HepG2 (cell line): ENCODE results near the gene KBTBD13. TPM values are rescaled to one million over a fixed set of nuclear protein-coding genes. Genes with fewer than 3 reads are reported as not detected.
A peak's percentile ranks its signal among the peaks of the same experiment; 100 is the strongest.

Experiments
- ATAC-seq: fragments of 200-7000 bp; cut with Tn5 transposase; 3 replicates; pipeline ENCODE4 v1.9.1; 2020; ENCODE audit warnings: mild to moderate bottlenecking, moderate library complexity
- BruUV-seq: library from RNA; stranded (reverse); fragments of 400-500 nt; replicated peaks from 2 replicates; lab custom pipeline; 2021; lab: Mats Ljungman, UMichigan
- CTCF ChIA-PET: fragments of 300-600 bp; formaldehyde crosslinking; extraction: SDS; loops from one replicate; lab custom pipeline; 2021; ENCODE audit warnings: low total read pairs, inconsistent platforms, low intra/inter-chr PET ratio; lab: Yijun Ruan, JAX
- POLR2A ChIA-PET: fragments of 350-600 bp; sonication (Branson Sonifier 250); formaldehyde crosslinking; loops from one replicate; lab custom pipeline; 2020; ENCODE audit warnings: antibody characterized with exemption, inconsistent platforms; lab: Yijun Ruan, JAX
- DNase-seq: peaks from one replicate; pipeline ENCODE4 v3.0.0-alpha.2; 2015; ENCODE audit warnings: low spot score
- FAIRE-seq: peaks from 3 replicates; lab custom pipeline; 2011; peaks lifted over from hg19 to GRCh38; lab: Jason Lieb, UNC
- H2AFZ ChIP-seq: one replicate; pipeline ENCODE4 v1.6.1; 2011; ENCODE audit warnings: low read length, inconsistent platforms
- H3K27ac ChIP-seq: fragments of 300-600 bp; 3 replicates; pipeline ENCODE4 v1.8.0; 2011; ENCODE audit warnings: mixed run types, mild to moderate bottlenecking, mixed read lengths, low read length, inconsistent platforms; ENCODE audit not compliant: insufficient read depth; ENCODE audit errors: extremely low read length
- H3K27me3 ChIP-seq, 2 experiments: fragments of 200-600 bp in 1 of 2; 2 replicates in 1 of 2; 3 replicates in 1 of 2; pipeline versions ENCODE4 v1.6.0 to v1.8.0; 2011; ENCODE audit warnings: low read length in 2 of 2, mild to moderate bottlenecking in 2 of 2, moderate library complexity in 2 of 2, inconsistent platforms in 1 of 2; ENCODE audit not compliant: insufficient read depth in 2 of 2, control insufficient read depth in 1 of 2
- H3K36me3 ChIP-seq, 2 experiments: fragments of 200-600 bp in 1 of 2; replicated peaks in 1 of 2; 2 replicates in 1 of 2; 3 replicates in 1 of 2; pipeline versions ENCODE4 v1.5.1 to v1.8.0; 2011; ENCODE audit warnings: low read length in 2 of 2, inconsistent platforms in 1 of 2; ENCODE audit not compliant: insufficient read depth in 2 of 2, control insufficient read depth in 1 of 2
- H3K4me1 ChIP-seq: 2 replicates; pipeline ENCODE4 v1.5.1; 2012; ENCODE audit warnings: low read length, inconsistent platforms; ENCODE audit not compliant: insufficient read depth
- H3K4me2 ChIP-seq: 2 replicates; pipeline ENCODE4 v1.6.0; 2011; ENCODE audit warnings: low read depth, low read length, inconsistent platforms
- H3K4me3 ChIP-seq, 3 experiments: fragments of 200-600 bp in 1 of 3; sonication (generic), shearing (Covaris generic) in 1 of 3; replicated peaks in 1 of 3; 2 replicates each; pipeline ENCODE4 v1.5.1; 2011 to 2016; ENCODE audit warnings: low read length in 3 of 3, inconsistent platforms in 2 of 3, low read depth in 2 of 3, mild to moderate bottlenecking in 2 of 3, control low read depth in 1 of 3, mixed read lengths in 1 of 3; ENCODE audit not compliant: insufficient read depth in 1 of 3
- H3K79me2 ChIP-seq: one replicate; pipeline ENCODE4 v1.6.1; 2011; ENCODE audit warnings: low read length, inconsistent platforms; ENCODE audit not compliant: insufficient read depth
- H3K9ac ChIP-seq: 2 replicates; pipeline ENCODE4 v1.6.0; 2011; ENCODE audit warnings: mild to moderate bottlenecking, low read depth, low read length, inconsistent platforms; ENCODE audit not compliant: insufficient read depth
- H3K9me3 ChIP-seq: 2 replicates; pipeline ENCODE4 v1.5.1; 2012; ENCODE audit warnings: mild to moderate bottlenecking, low read length
- H4K20me1 ChIP-seq: 2 replicates; pipeline ENCODE4 v1.6.0; 2011; ENCODE audit warnings: inconsistent platforms, mild to moderate bottlenecking, low read length, moderate library complexity; ENCODE audit not compliant: insufficient read depth
- CTCF ChIP-seq: sonication (generic); formaldehyde crosslinking; IDR thresholded peaks from 2 replicates; pipeline ENCODE4 v1.5.0; 2020; ENCODE audit warnings: mild to moderate bottlenecking, missing genetic modification reagents, moderate library complexity
- FOSL2 ChIP-seq: sonication (generic); formaldehyde crosslinking; IDR thresholded peaks from 2 replicates; pipeline ENCODE4 v1.4.0; 2020; ENCODE audit warnings: missing genetic modification reagents
- GMEB2 ChIP-seq: IDR thresholded peaks from 2 replicates; pipeline ENCODE4 v1.6.1; 2016; ENCODE audit warnings: missing biosample characterization, missing genetic modification reagents, low read depth
- HMGXB4 ChIP-seq, 2 experiments: sonication (generic) in 1 of 2; formaldehyde crosslinking in 1 of 2; IDR thresholded peaks; 2 replicates each; pipeline versions ENCODE4 v1.4.0 to v1.6.1; 2018 to 2020; ENCODE audit warnings: missing genetic modification reagents in 2 of 2, borderline replicate concordance in 1 of 2, low read depth in 1 of 2, mild to moderate bottlenecking in 1 of 2, missing biosample characterization in 1 of 2
- NFKBIZ ChIP-seq: IDR thresholded peaks from 2 replicates; pipeline ENCODE4 v1.6.1; 2018; ENCODE audit warnings: missing genetic modification reagents, missing compliant biosample characterization
- RAD21 ChIP-seq: fragments of 450-650 bp; formaldehyde crosslinking; IDR thresholded peaks from 2 replicates; pipeline ENCODE4 v1.5.0; 2020; ENCODE audit warnings: mild to moderate bottlenecking
- STAG1 ChIP-seq: sonication (generic); formaldehyde crosslinking; IDR thresholded peaks from 2 replicates; pipeline ENCODE4 v1.4.0; 2020; ENCODE audit warnings: missing genetic modification reagents
- TAF15 ChIP-seq: fragments of 200-400 bp; formaldehyde crosslinking; IDR thresholded peaks from one replicate; pipeline ENCODE4 v1.6.1; 2018; ENCODE audit warnings: mild to moderate bottlenecking, low read depth, low read length; ENCODE audit not compliant: poor library complexity, severe bottlenecking
- TEAD2 ChIP-seq: sonication (generic); formaldehyde crosslinking; IDR thresholded peaks from 2 replicates; pipeline ENCODE4 v1.9.0; 2021; ENCODE audit warnings: missing genetic modification reagents
- ZNF136 ChIP-seq: sonication (generic); formaldehyde crosslinking; IDR thresholded peaks from 2 replicates; pipeline ENCODE4 v1.8.1; 2022; ENCODE audit warnings: low read depth, mild to moderate bottlenecking, moderate library complexity, missing genetic modification reagents
- ZNF296 ChIP-seq: sonication (generic); formaldehyde crosslinking; conservative IDR thresholded peaks from 2 replicates; pipeline ENCODE4 v1.5.0; 2020; ENCODE audit warnings: mild to moderate bottlenecking, missing genetic modification reagents
- ZNF574 ChIP-seq: sonication (generic); formaldehyde crosslinking; IDR thresholded peaks from 2 replicates; pipeline ENCODE4 v1.4.0; 2020; ENCODE audit warnings: missing genetic modification reagents
- ZNF768 ChIP-seq: sonication (generic); formaldehyde crosslinking; IDR thresholded peaks from 2 replicates; pipeline ENCODE4 v1.4.0; 2020; ENCODE audit warnings: missing genetic modification reagents
- ZNF782 ChIP-seq: sonication (generic); formaldehyde crosslinking; IDR thresholded peaks from 2 replicates; pipeline ENCODE4 v1.4.0; 2020; ENCODE audit warnings: missing genetic modification reagents, mild to moderate bottlenecking, borderline replicate concordance
- WGBS: methylation state at CpG from one replicate; pipeline ENCODE4 v1.1.6; 2017; ENCODE audit warnings: low lambda C conversion rate; 5-methylcytosine and 5-hydroxymethylcytosine counted together
- in situ Hi-C: cut with HindIII; loops from 2 replicates; pipeline ENCODE4 v1.10.0; 2017; ENCODE audit warnings: low pct_unique_long_range_greater_than_20kb; ENCODE audit not compliant: extremely low pct_ligation_motif_present
- intact Hi-C: fragments of 100-400 bp; cut with micrococcal nuclease; formaldehyde crosslinking; loops from one replicate; pipeline ENCODE4 v1.10.0; 2022; ENCODE audit not compliant: unreplicated experiment
- polyA plus RNA-seq, 8 experiments: library from polyadenylated mRNA; depleted of rRNA in 3 of 8; stranded (reverse) in 7 of 8; unstranded in 1 of 8; fragments of >200 nt; fragmentation: Illumina TruSeq in 4 of 8; extraction: Trizol in 4 of 8; gene quantifications; 2 replicates each; pipeline versions ENCODE4 v1.2.1 to v1.2.3, GENCODE V29; 2011 to 2016; ENCODE audit warnings: low read depth in 4 of 8, missing spikeins in 1 of 8, mixed read lengths in 1 of 8; ENCODE audit not compliant: insufficient read depth in 1 of 8
- total RNA-seq, 5 experiments: library from RNA; depleted of rRNA; stranded (reverse); fragments of >200 nt; fragmentation: Illumina TruSeq; extraction: Trizol; gene quantifications; 2 replicates each; pipeline ENCODE4 v1.2.3, GENCODE V29; 2016; ENCODE audit warnings: low read depth in 1 of 5

Gene KBTBD13
- total and polyA plus RNA-seq, 2 of the 13 experiments (the other 11 are each of a cell fraction or from before 2014, with no cell fraction given), result not detected

- no peaks in the 10 kb centered on the region for H3K9me3 ChIP-seq
- no peak overlapping the region for H2AFZ ChIP-seq
- ATAC-seq (peak; percentile 76), DNase-seq (peak; percentile 72), FAIRE-seq (no peak)
- CTCF ChIA-PET, result interaction anchor here (2.2 to 6.7 kb wide), 3 partner anchors 16 to 53 kb away, joined by 10 to 54 read pairs (median 34); no protein-coding TSS in a partner anchor
- WGBS, result 44% methylated on average over 6 of the region's 6 CpGs
- intact Hi-C loops (loop anchor here (1.0 kb wide), 2 partner anchors 29 to 53 kb away; no protein-coding TSS in a partner anchor), in situ Hi-C loops (loop anchor here (5.0 to 10.0 kb wide), 2 partner anchors 34 to 51 kb away; no protein-coding TSS in a partner anchor)
- no peak overlapping the region; a peak in 1 of 6 replicates for H3K4me3 ChIP-seq
- no peak overlapping the region for H3K27ac ChIP-seq
- peaks cover 0 to 21% of the 10 kb centered on the region in 2 experiments; a peak in 2 of 5 replicates for H3K27me3 ChIP-seq
- peaks cover 96% of the 10 kb centered on the region for H3K4me1 ChIP-seq
- POLR2A ChIA-PET, result interaction anchor here (1.9 to 4.0 kb wide), 2 partner anchors 30 to 52 kb away, joined by 7 to 27 read pairs; no protein-coding TSS in a partner anchor
- no peaks in the 10 kb centered on the region for H4K20me1 ChIP-seq
- BruUV-seq, result no TSS peak
- no peaks in the 10 kb centered on the region for H3K36me3 ChIP-seq
- H3K79me2 ChIP-seq, result no peaks in the 10 kb centered on the region
- H3K9ac ChIP-seq, result no peak overlapping the region
- H3K4me2 ChIP-seq, result peak overlapping the region; percentile 89
- TF ChIP-seq GMEB2 (CRISPR knock-in tag), result no peak
- TF ChIP-seq ZNF574 (CRISPR knock-in tag), result peak; percentile 68
- TF ChIP-seq TEAD2 (CRISPR knock-in tag), result no peak
- TF ChIP-seq NFKBIZ (CRISPR knock-in tag), result 0 out of 2 replicates have a peak, but pooled peaks have one; percentile 25
- TF ChIP-seq FOSL2 (CRISPR knock-in tag), result peak; percentile 6; the same call in 1 of the 2 replicates
- peak; percentile 64 for TF ChIP-seq STAG1 (CRISPR knock-in tag)
- peak; percentile 60 for TF ChIP-seq RAD21 (CRISPR knock-in tag)
- TF ChIP-seq TAF15, result no peak
- TF ChIP-seq HMGXB4 (CRISPR knock-in tag; IDR thresholded peaks at IDR 0.05; ENCODE audit: borderline replicate concordance in 1 of 2, low read depth in 1 of 2), result peak in 1 of 2 experiments; percentile 35; a peak in 1 of 4 replicates
- TF ChIP-seq ZNF296 (CRISPR knock-in tag), result no peak
- no peak for TF ChIP-seq ZNF136 (CRISPR knock-in tag)
- TF ChIP-seq ZNF768, result peak; percentile 88
- TF ChIP-seq ZNF782 (CRISPR knock-in tag), result 0 out of 2 replicates have a peak, but pooled peaks have one; percentile 17
- peak; percentile 88 for TF ChIP-seq CTCF (CRISPR knock-in tag)
These were observed 9.6 kb downstream of the KBTBD13 start for GRCh38 chr15:65085990-65086679.
